ENCODE data around the gene GFY.

- TF ChIP-seq CTCF (IDR thresholded peaks at IDR 0.05; ENCODE audit: low read length): no peak
- no peak for TF ChIP-seq EZH2 (IDR thresholded peaks at IDR 0.05; ENCODE audit: borderline replicate concordance, low read length)
Observed at GRCh38 chr19:49415102-49415809, 9.9 kb upstream of the GFY start.
